Transverse colon (tissue), 4 donors: ENCODE results near the gene ARPC1A. TPM values are rescaled to one million over a fixed set of nuclear protein-coding genes. Genes with fewer than 3 reads are reported as not detected.

Experiments used
- DNase-seq: peaks from one replicate; pipeline ENCODE4 v3.0.0-alpha.2; 2019
- H3K27ac ChIP-seq, 4 donors: fragments of 200-600 bp; sonication (generic); 2 replicates each; pipeline ENCODE4 v1.5.1; 2016 to 2018; ENCODE audit warnings: inconsistent platforms in 4 of 4
- H3K27me3 ChIP-seq: fragments of 200-600 bp; sonication (generic); 2 replicates; pipeline ENCODE4 v1.5.1; 2017; ENCODE audit warnings: inconsistent platforms
- H3K36me3 ChIP-seq, 4 donors: fragments of 200-600 bp; sonication (generic); 2 replicates each; pipeline ENCODE4 v1.5.1; 2017 to 2019; ENCODE audit warnings: inconsistent platforms in 4 of 4
- H3K4me1 ChIP-seq, 4 donors: fragments of 200-600 bp; sonication (generic); 2 replicates each; pipeline ENCODE4 v1.5.1; 2017 to 2020; ENCODE audit warnings: inconsistent platforms in 4 of 4
- H3K4me3 ChIP-seq, 4 donors: fragments of 200-600 bp; sonication (generic); 1 replicate in 1 of 4; 2 replicates in 3 of 4; pipeline versions ENCODE4 v1.5.1 to v1.6.1; 2017 to 2019; ENCODE audit warnings: inconsistent platforms in 4 of 4
- H3K9me3 ChIP-seq, 2 donors: fragments of 200-600 bp; sonication (generic); 2 replicates each; pipeline ENCODE4 v1.5.1; 2017 to 2019; ENCODE audit warnings: inconsistent platforms in 2 of 2
- CTCF ChIP-seq, 5 experiments: fragments of 200-600 bp in 3 of 5; fragments of 450-650 bp in 2 of 5; sonication (generic) in 3 of 5; IDR thresholded peaks; 1 replicate in 2 of 5; 2 replicates in 3 of 5; pipeline ENCODE4 v1.5.1; 2016 to 2017; ENCODE audit warnings: antibody characterized with exemption in 5 of 5, inconsistent platforms in 3 of 5, mild to moderate bottlenecking in 2 of 5, moderate library complexity in 1 of 5
- EP300 ChIP-seq: sonication (generic); formaldehyde crosslinking; IDR thresholded peaks from one replicate; pipeline ENCODE4 v1.6.1; 2017; ENCODE audit warnings: antibody characterized with exemption, low read depth
- POLR2A ChIP-seq: fragments of 450-650 bp; IDR thresholded peaks from one replicate; pipeline ENCODE4 v1.6.1; 2016; ENCODE audit warnings: antibody characterized with exemption, mild to moderate bottlenecking, moderate library complexity
- POLR2AphosphoS5 ChIP-seq, 3 donors: sonication (generic); formaldehyde crosslinking; IDR thresholded peaks; one replicate each; pipeline ENCODE4 v1.6.1; 2016; ENCODE audit warnings: antibody characterized with exemption in 3 of 3
- WGBS, 2 donors: methylation state at CpG; one replicate each; pipeline ENCODE4 v1.1.5; 2018; ENCODE audit warnings: low coverage in 1 of 2; 5-methylcytosine and 5-hydroxymethylcytosine counted together
- in situ Hi-C, 4 donors: fragments of 200-750 bp; cut with MboI; loops; one replicate each; pipeline versions ENCODE4 v1.15.0 to v1.15.1; 2017; ENCODE audit warnings: low sequenced_read_pairs in 3 of 4, low pct_ligation_motif_present in 1 of 4, low pct_unique_long_range_greater_than_20kb in 1 of 4
- intact Hi-C: fragments of 100-400 bp; cut with DNase I; formaldehyde crosslinking; loops from one replicate; pipeline ENCODE4 v1.15.1; 2023; ENCODE audit warnings: low total_unique reads
- total RNA-seq, 4 donors: library from RNA; depleted of rRNA; stranded (reverse); fragments of >200 nt; gene quantifications; one replicate each; pipeline ENCODE4 v1.1.0, GENCODE V29; 2016

Gene ARPC1A
- total RNA-seq, 4 donors from 2014 or later: 104 to 186 (median 147) TPM

- Histone ChIP-seq H3K4me3 (no peak overlapping the region), H3K27me3 (no peaks in the 10 kb centered on the region), H3K9me3 (no peaks in the 10 kb centered on the region), H3K4me1 (peaks cover 9 to 22% (median 21%) of the 10 kb centered on the region in 4 donors), H3K27ac (no peak overlapping the region), H3K36me3 (peaks cover 0 to 26% (median 2%) of the 10 kb centered on the region in 4 donors)
- no peak for DNase-seq
- TF ChIP-seq POLR2A (no peak), EP300 (no peak), CTCF (IDR thresholded peaks at IDR 0.05) (no peak), POLR2AphosphoS5 (IDR thresholded peaks at IDR 0.05) (no peak)
- in situ Hi-C loops (no loop called here), intact Hi-C loops (no loop called here)
- 82% methylated on average over 5 of the region's 5 CpGs; no CpG with 5 or more reads in 1 of the 2 donors for WGBS, 2 donors
Measured at GRCh38 chr7:99403764-99404163, 78.1 kb downstream of the ARPC1A start.

GRCh38 chr7:99404235-99404976 lies 78.7 kb downstream of the ARPC1A start:
- peaks cover 0 to 21% (median 2%) of the 10 kb centered on the region in 4 donors for H3K36me3 ChIP-seq
- no peaks in the 10 kb centered on the region for H3K9me3 ChIP-seq
- H3K27ac ChIP-seq: no peak overlapping the region
- no peak for TF ChIP-seq POLR2AphosphoS5 (IDR thresholded peaks at IDR 0.05)
- TF ChIP-seq CTCF (IDR thresholded peaks at IDR 0.05): no peak
- TF ChIP-seq EP300: no peak
- TF ChIP-seq POLR2A: no peak
- no peaks in the 10 kb centered on the region for H3K27me3 ChIP-seq
- 84% methylated on average over 18 of the region's 18 CpGs; no CpG with 5 or more reads in 1 of the 2 donors for WGBS, 2 donors
- intact Hi-C loops (no loop called here), in situ Hi-C loops (no loop called here)
- H3K4me1 ChIP-seq: peaks cover 9 to 23% (median 21%) of the 10 kb centered on the region in 4 donors
- DNase-seq: no peak
- H3K4me3 ChIP-seq: no peak overlapping the region

GRCh38 chr7:99404977-99405320 lies 79.3 kb downstream of the ARPC1A start:
- Histone ChIP-seq H3K27me3 (no peaks in the 10 kb centered on the region), H3K4me3 (no peak overlapping the region), H3K27ac (no peak overlapping the region), H3K9me3 (no peaks in the 10 kb centered on the region), H3K36me3 (peaks cover 0 to 17% (median 2%) of the 10 kb centered on the region in 4 donors), H3K4me1 (peaks cover 13 to 28% (median 26%) of the 10 kb centered on the region in 4 donors)
- no peak for TF ChIP-seq CTCF (IDR thresholded peaks at IDR 0.05)
- TF ChIP-seq EP300: no peak
- no peak for TF ChIP-seq POLR2A
- no peak for DNase-seq
- in situ Hi-C loops: no loop called here
- intact Hi-C loops: no loop called here
- 93% methylated on average over 10 of the region's 10 CpGs; no CpG with 5 or more reads in 1 of the 2 donors for WGBS, 2 donors

- in situ Hi-C loops: no loop called here
Measured at GRCh38 chr7:99406557-99406956, 80.9 kb downstream of the ARPC1A start.

More at GRCh38 chr7:99406557-99406956, 80.9 kb downstream of the ARPC1A start:
- intact Hi-C loops: no loop called here
- WGBS, 2 donors: 44 to 57% methylated on average over 1 of the region's 1 CpG
- no peak overlapping the region for H3K4me3 ChIP-seq
- H3K36me3 ChIP-seq: peaks cover 0 to 17% (median 8%) of the 10 kb centered on the region in 4 donors
- no peaks in the 10 kb centered on the region for H3K27me3 ChIP-seq
- H3K27ac ChIP-seq: no peak overlapping the region
- peaks cover 16 to 40% (median 30%) of the 10 kb centered on the region in 4 donors for H3K4me1 ChIP-seq
- DNase-seq: no peak
- no peaks in the 10 kb centered on the region for H3K9me3 ChIP-seq
- TF ChIP-seq CTCF (IDR thresholded peaks at IDR 0.05) (no peak), EP300 (no peak), POLR2A (no peak), POLR2AphosphoS5 (IDR thresholded peaks at IDR 0.05) (no peak)
